KMS-11 (cell line): ENCODE results near the gene LHX4.

Experiments
- H2AFZ ChIP-seq: fragments of 200-600 bp; sonication (generic); 2 replicates; pipeline ENCODE4 v1.6.1; 2016; ENCODE audit warnings: antibody characterized with exemption, mixed run types, low read depth
- H3K27ac ChIP-seq: fragments of 200-600 bp; sonication (generic); 2 replicates; pipeline ENCODE4 v1.6.1; 2016; ENCODE audit warnings: mild to moderate bottlenecking, mixed run types
- H3K27me3 ChIP-seq: fragments of 200-600 bp; sonication (generic); 2 replicates; pipeline ENCODE4 v1.6.1; 2017; ENCODE audit warnings: mild to moderate bottlenecking, low read depth, mixed run types, moderate library complexity; ENCODE audit not compliant: insufficient read depth
- H3K36me3 ChIP-seq: fragments of 200-600 bp; sonication (generic); 2 replicates; pipeline ENCODE4 v1.6.1; 2017; ENCODE audit warnings: mild to moderate bottlenecking, mixed run types; ENCODE audit not compliant: insufficient read depth
- H3K4me1 ChIP-seq: fragments of 200-600 bp; sonication (generic); 2 replicates; pipeline ENCODE4 v1.6.1; 2016; ENCODE audit warnings: mild to moderate bottlenecking, low read depth, mixed run types; ENCODE audit not compliant: poor library complexity, severe bottlenecking
- H3K4me2 ChIP-seq: fragments of 200-600 bp; sonication (generic); 2 replicates; pipeline ENCODE4 v1.7.0; 2016; ENCODE audit warnings: mild to moderate bottlenecking, mixed run types
- H3K4me3 ChIP-seq: fragments of 200-600 bp; sonication (generic); IDR thresholded peaks from 2 replicates; pipeline ENCODE4 v1.6.1; 2017; ENCODE audit warnings: low read depth, low read length, mixed read lengths; ENCODE audit not compliant: insufficient read depth
- H3K79me2 ChIP-seq: fragments of 200-600 bp; sonication (generic); 2 replicates; pipeline ENCODE4 v1.6.1; 2016; ENCODE audit warnings: low read depth, mixed run types; ENCODE audit not compliant: insufficient read depth
- H3K9ac ChIP-seq: fragments of 200-600 bp; sonication (generic); 2 replicates; pipeline ENCODE4 v1.6.1; 2016; ENCODE audit warnings: mild to moderate bottlenecking, mixed run types
- H4K20me1 ChIP-seq: fragments of 200-600 bp; sonication (generic); 2 replicates; pipeline ENCODE4 v1.6.1; 2016; ENCODE audit warnings: mild to moderate bottlenecking, mixed run types; ENCODE audit not compliant: insufficient read depth
- TF ChIP-seq, protein P1 (sequence below): fragments of 200-600 bp; sonication (generic); conservative IDR thresholded peaks from 2 replicates; pipeline ENCODE4 v1.6.1; 2017; ENCODE audit warnings: low read depth, mild to moderate bottlenecking, antibody characterized with exemption, low read length, moderate library complexity, mixed read lengths

LHX4 gene

DNA sequence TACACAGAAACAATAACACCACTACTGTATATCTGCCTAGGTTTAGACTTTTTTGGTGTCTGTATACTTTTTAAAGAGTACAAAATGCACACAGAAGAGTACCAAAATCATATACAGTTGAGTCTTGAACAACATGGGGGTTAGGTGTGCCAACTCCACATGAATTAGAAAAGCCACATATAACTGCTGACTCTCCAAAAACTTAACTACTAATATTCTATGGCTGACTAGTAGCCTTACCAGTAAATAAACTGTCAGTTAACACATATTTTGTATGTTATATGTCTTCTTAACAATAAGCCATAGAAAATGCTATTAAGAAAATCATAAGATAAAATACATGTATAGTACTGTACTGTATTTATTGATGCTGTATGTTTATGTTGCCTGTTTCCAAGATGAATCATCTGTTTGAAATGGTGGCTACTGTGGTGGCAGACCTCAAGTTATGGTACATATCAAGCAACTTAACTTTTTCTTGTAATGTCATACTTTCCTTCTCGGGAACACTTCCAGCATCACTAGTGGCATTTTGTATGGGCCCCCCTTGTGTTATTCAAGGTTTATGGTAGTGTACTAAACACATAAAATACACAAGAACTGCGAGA, 71.2 kb downstream of the LHX4 start:
- H3K27me3 ChIP-seq: no peaks in the 10 kb centered on the region
- H3K4me2 ChIP-seq: no peak overlapping the region
- H3K79me2 ChIP-seq: no peaks in the 10 kb centered on the region
- no peaks in the 10 kb centered on the region for H4K20me1 ChIP-seq
- no peaks in the 10 kb centered on the region for H3K4me1 ChIP-seq
- no peak overlapping the region for H3K4me3 ChIP-seq
- no peak overlapping the region for H2AFZ ChIP-seq
- no peaks in the 10 kb centered on the region for H3K36me3 ChIP-seq
- TF ChIP-seq, protein P1, sequence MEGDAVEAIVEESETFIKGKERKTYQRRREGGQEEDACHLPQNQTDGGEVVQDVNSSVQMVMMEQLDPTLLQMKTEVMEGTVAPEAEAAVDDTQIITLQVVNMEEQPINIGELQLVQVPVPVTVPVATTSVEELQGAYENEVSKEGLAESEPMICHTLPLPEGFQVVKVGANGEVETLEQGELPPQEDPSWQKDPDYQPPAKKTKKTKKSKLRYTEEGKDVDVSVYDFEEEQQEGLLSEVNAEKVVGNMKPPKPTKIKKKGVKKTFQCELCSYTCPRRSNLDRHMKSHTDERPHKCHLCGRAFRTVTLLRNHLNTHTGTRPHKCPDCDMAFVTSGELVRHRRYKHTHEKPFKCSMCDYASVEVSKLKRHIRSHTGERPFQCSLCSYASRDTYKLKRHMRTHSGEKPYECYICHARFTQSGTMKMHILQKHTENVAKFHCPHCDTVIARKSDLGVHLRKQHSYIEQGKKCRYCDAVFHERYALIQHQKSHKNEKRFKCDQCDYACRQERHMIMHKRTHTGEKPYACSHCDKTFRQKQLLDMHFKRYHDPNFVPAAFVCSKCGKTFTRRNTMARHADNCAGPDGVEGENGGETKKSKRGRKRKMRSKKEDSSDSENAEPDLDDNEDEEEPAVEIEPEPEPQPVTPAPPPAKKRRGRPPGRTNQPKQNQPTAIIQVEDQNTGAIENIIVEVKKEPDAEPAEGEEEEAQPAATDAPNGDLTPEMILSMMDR: no peak
- no peak overlapping the region for H3K27ac ChIP-seq
- no peak overlapping the region for H3K9ac ChIP-seq

DNA sequence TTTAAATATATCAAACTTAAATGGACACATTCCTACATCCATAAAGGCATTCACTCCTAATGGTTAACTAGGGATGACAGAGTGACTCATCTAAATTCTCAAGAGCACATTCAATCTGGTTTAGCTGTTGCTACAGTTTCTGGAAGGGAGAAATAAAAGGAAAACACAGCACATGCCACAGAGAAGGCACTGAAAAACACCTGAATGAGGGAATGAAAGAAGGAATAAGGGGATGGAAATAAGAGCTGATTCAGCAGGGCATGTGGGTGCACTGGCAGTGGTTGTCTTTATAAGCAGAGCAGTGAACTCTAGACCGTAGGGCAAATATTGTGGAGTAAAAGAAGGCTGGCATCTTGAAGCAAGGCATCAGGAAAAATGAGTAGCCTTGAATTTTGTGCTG, 79.3 kb downstream of the LHX4 start:
- H3K4me1 ChIP-seq: no peaks in the 10 kb centered on the region
- no peaks in the 10 kb centered on the region; the same call in 1 of the 2 replicates for H3K27me3 ChIP-seq
- no peak overlapping the region for H3K27ac ChIP-seq
- TF ChIP-seq, protein P1: no peak
- no peaks in the 10 kb centered on the region for H3K79me2 ChIP-seq
- no peaks in the 10 kb centered on the region for H4K20me1 ChIP-seq
- no peak overlapping the region for H3K9ac ChIP-seq
- H3K36me3 ChIP-seq: no peaks in the 10 kb centered on the region
- H3K4me3 ChIP-seq: no peak overlapping the region
- H2AFZ ChIP-seq: no peak overlapping the region
- H3K4me2 ChIP-seq: no peak overlapping the region

DNA sequence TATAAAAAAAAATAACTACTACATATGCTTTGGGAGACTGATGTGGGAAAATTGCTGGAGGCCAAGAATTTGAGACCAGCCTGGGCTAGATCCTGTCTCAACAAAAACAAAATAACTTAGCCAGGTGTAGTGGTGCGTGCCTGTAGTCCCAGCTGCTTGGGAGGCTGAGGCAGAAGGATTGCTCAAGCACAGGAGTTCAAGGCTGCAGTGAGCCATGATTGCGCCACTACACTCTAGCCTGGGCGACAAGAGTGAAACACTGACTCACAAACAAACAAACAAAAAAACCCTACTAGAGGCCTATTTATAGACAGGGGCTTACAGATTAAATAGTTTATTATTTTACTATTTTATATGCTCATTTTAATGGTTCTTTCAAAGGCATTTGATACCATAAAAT, 80.0 kb downstream of the LHX4 start:
- TF ChIP-seq, protein P1: no peak
- no peaks in the 10 kb centered on the region; the same call in 1 of the 2 replicates for H3K27me3 ChIP-seq
- no peak overlapping the region for H3K4me3 ChIP-seq
- H3K4me2 ChIP-seq: no peak overlapping the region
- no peaks in the 10 kb centered on the region for H3K4me1 ChIP-seq
- no peak overlapping the region for H3K9ac ChIP-seq
- H3K79me2 ChIP-seq: no peaks in the 10 kb centered on the region
- no peak overlapping the region for H2AFZ ChIP-seq
- no peak overlapping the region for H3K27ac ChIP-seq
- H3K36me3 ChIP-seq: no peaks in the 10 kb centered on the region
- H4K20me1 ChIP-seq: no peaks in the 10 kb centered on the region

- Histone ChIP-seq H3K4me1 (no peaks in the 10 kb centered on the region), H4K20me1 (no peaks in the 10 kb centered on the region), H3K4me3 (no peak overlapping the region), H2AFZ (no peak overlapping the region), H3K27me3 (no peaks in the 10 kb centered on the region; the same call in 1 of the 2 replicates), H3K27ac (no peak overlapping the region), H3K4me2 (no peak overlapping the region), H3K79me2 (no peaks in the 10 kb centered on the region), H3K9ac (no peak overlapping the region), H3K36me3 (no peaks in the 10 kb centered on the region)
- TF ChIP-seq, protein P1: no peak
Observed at GRCh38 chr1:180311011-180311730, 81.1 kb downstream of the LHX4 start.
